Activated CD4-positive, alpha-beta memory T cell treated with anti-CD3 and anti-CD28 coated beads for 36 hours (primary cell): ENCODE results near the gene ARHGEF17. TPM values are rescaled to one million over a fixed set of nuclear protein-coding genes. Genes with fewer than 3 reads are reported as not detected.

ENCODE experiments used
- CTCF ChIA-PET: fragments of 350-600 bp; sonication (Branson Sonifier 250); formaldehyde crosslinking; loops from one replicate; lab custom pipeline; 2021; ENCODE audit warnings: antibody characterized with exemption, inconsistent platforms; lab: Charles Lee
- POLR2A ChIA-PET: fragments of 350-600 bp; sonication (Branson Sonifier 250); formaldehyde crosslinking; loops from one replicate; lab custom pipeline; 2021; ENCODE audit warnings: antibody characterized with exemption; lab: Charles Lee
- DNase-seq: peaks from one replicate; pipeline ENCODE4 v3.0.0-alpha.2; 2020
- H3K27ac Mint-ChIP-seq: one replicate; pipeline ENCODE4 v1.8.0; 2021; ENCODE audit warnings: mixed read lengths
- H3K27me3 Mint-ChIP-seq: one replicate; pipeline ENCODE4 v1.8.0; 2021; ENCODE audit warnings: mixed read lengths
- H3K36me3 Mint-ChIP-seq: one replicate; pipeline ENCODE4 v1.8.0; 2021; ENCODE audit warnings: mixed read lengths
- H3K4me1 Mint-ChIP-seq: one replicate; pipeline ENCODE4 v1.8.0; 2021; ENCODE audit warnings: low read depth, mixed read lengths
- H3K4me3 Mint-ChIP-seq: one replicate; pipeline ENCODE4 v1.8.0; 2021; ENCODE audit warnings: mild to moderate bottlenecking, mixed read lengths
- H3K9me3 Mint-ChIP-seq: one replicate; pipeline ENCODE4 v1.8.0; 2021; ENCODE audit warnings: mixed read lengths
- intact Hi-C: fragments of 100-400 bp; cut with micrococcal nuclease; formaldehyde crosslinking; loops from one replicate; pipeline ENCODE4 v1.15.1; 2023
- total RNA-seq, 2 experiments: library from RNA; stranded (reverse); gene quantifications; one replicate each; pipeline ENCODE4 v1.2.3, GENCODE V29; 2021

ARHGEF17 gene
- total RNA-seq, 2 experiments from 2014 or later = 0.07 TPM; not detected in 1

DNA sequence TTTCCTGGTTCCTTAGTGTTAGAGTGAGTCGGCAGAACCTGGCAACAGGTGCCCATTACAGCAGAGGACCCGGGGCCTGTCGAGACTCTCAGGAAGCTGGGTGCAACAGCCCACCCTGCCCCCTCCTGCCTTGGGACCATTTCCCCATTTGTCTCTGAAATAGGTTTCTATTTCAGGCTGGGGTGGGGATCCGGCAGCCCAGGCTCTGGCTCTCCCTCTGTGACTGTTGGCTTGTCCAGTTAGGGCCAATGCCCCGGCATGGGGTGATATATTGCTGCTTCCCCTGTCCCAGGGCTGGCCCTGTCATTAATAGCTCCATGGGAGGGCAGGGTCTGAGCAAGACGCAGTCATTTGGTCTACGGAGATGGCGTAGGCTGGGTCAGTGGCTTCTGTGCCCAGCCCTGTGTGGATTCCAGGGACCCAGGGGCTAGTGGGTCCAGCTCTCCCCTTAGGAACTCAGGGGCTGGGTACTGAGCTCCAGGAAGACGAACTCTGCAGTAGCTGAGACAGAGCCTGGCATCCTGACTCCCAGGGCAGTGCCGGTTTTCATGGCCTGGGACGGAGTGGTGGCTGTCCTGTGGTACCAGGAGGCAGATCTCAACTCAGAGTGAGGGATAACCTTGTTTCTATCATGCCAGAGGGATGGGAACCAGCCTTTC lies 33.2 kb upstream of the ARHGEF17 start:
- H3K4me3 Mint-ChIP-seq = no peak overlapping the region
- CTCF ChIA-PET = interaction anchor here (0.6 to 1.2 kb wide), 3 partner anchors 20 to 403 kb away, joined by 3 read pairs; no protein-coding TSS in a partner anchor

DNA sequence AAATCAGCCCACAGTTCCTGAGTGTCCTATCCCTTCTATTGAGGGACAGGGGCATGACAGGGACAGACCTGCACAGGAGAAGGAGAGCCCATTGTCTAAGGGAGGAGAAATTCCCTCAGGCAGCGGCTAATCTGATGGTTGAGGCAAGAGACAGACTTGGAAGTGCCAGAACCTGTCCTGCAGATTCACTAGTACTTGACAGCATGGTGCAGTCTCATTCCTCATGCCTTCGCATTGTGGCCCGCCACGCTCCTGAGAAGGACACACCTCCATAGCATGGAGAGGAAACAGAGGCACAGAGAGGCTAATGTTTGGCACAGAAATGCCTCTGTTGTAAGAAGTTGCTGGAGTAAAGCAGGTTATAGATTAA lies 32.7 kb upstream of the ARHGEF17 start:
- intact Hi-C loops = no loop called here
- CTCF ChIA-PET = interaction anchor here (0.8 to 1.2 kb wide), 2 partner anchors 20 to 31 kb away, joined by 3 read pairs; no protein-coding TSS in a partner anchor
- Mint-ChIP-seq H3K27me3 (no peaks in the 10 kb centered on the region), H3K27ac (no peak overlapping the region), H3K36me3 (no peaks in the 10 kb centered on the region), H3K9me3 (no peaks in the 10 kb centered on the region), H3K4me1 (no peaks in the 10 kb centered on the region), H3K4me3 (no peak overlapping the region)
- POLR2A ChIA-PET = no interaction called here
- DNase-seq = no peak

More for the DNA sequence above, 33.2 kb upstream of the ARHGEF17 start:
- H3K27me3 Mint-ChIP-seq = no peaks in the 10 kb centered on the region
- no peak for DNase-seq
- H3K36me3 Mint-ChIP-seq = no peaks in the 10 kb centered on the region
- H3K27ac Mint-ChIP-seq = no peak overlapping the region
- H3K9me3 Mint-ChIP-seq = no peaks in the 10 kb centered on the region
- H3K4me1 Mint-ChIP-seq = no peaks in the 10 kb centered on the region
- POLR2A ChIA-PET = no interaction called here
- intact Hi-C loops = no loop called here

DNA sequence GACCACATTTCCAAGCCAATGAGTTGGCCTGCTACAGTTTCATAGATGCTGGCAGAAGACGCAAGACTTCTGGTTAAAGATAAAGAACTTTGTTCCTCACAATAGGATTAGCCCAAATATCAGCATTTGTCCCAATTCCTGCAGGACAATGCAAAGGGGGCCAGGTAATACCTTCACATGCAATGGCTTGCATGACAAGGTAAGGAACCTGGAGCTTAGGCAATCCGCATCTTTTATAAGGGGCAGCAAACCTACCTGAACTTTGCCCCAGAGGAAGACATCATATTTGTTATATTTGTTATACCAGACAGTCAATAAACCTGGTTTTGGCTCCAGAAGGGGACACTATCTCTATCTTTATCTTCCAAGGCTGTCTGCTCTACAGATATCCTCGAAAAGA lies 30.6 kb upstream of the ARHGEF17 start:
- Mint-ChIP-seq H3K27me3 (no peaks in the 10 kb centered on the region), H3K27ac (no peak overlapping the region), H3K36me3 (no peaks in the 10 kb centered on the region), H3K4me1 (no peaks in the 10 kb centered on the region), H3K4me3 (no peak overlapping the region), H3K9me3 (no peaks in the 10 kb centered on the region)
- CTCF ChIA-PET = no interaction called here
- POLR2A ChIA-PET = no interaction called here
- intact Hi-C loops = no loop called here
- DNase-seq = no peak

DNA sequence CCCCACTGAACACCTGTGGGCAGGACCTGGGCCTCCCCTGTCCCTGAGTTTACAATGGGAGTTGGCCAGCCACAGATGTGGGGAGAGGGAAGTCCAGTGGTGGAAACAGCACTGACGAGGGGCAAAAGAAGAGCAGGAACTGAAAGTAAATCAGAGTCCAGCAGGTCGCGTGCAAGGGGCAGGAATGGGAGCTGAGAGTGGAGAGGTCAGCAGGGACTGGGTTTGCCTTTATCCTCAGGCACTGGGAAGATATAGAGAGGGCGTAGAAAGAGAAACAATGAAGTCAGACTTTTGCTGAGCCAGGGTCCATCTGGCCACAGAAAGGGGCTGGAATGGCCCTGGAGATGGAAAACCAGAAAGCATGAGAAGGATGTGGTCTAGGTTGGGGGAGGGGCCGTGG lies 27.4 kb upstream of the ARHGEF17 start:
- H3K4me1 Mint-ChIP-seq = no peaks in the 10 kb centered on the region
- no peaks in the 10 kb centered on the region for H3K36me3 Mint-ChIP-seq
- H3K9me3 Mint-ChIP-seq = no peaks in the 10 kb centered on the region
- no peak overlapping the region for H3K4me3 Mint-ChIP-seq
- DNase-seq = no peak
- CTCF ChIA-PET = interaction anchor here (1.5 kb wide), 1 partner anchor 14 kb away, joined by 6 read pairs; no protein-coding TSS in a partner anchor
- POLR2A ChIA-PET = no interaction called here
- intact Hi-C loops = no loop called here
- H3K27ac Mint-ChIP-seq = no peak overlapping the region
- no peaks in the 10 kb centered on the region for H3K27me3 Mint-ChIP-seq

DNA sequence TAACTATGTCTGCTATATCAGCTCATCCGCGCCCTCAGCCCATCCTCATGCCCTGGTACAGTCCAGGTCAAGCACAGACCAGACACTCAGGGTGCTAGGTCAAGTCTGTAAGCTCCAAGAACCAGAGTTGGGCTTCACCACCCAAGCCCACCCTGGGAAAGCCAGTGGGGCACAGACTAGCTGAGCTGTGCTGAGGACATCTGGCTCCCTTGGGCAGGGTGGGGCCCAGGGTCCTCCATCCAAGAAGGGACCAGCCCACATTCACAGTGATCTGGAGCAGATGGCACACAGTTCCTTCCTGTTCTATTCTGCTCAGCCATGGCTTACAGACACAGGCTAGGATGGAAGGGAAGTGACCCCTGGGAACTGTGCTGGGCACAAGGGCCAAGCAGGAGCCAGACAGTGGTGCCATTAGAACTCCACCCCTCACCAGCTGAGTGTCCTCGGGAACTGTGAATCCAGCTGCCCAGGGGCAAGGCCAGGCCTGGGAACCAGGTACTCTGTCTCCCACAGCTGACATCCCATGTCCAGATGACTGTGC lies 26.8 kb upstream of the ARHGEF17 start:
- no peak for DNase-seq
- intact Hi-C loops = no loop called here
- Mint-ChIP-seq H3K36me3 (no peaks in the 10 kb centered on the region), H3K9me3 (no peaks in the 10 kb centered on the region), H3K27ac (no peak overlapping the region), H3K4me1 (no peaks in the 10 kb centered on the region), H3K27me3 (no peaks in the 10 kb centered on the region), H3K4me3 (no peak overlapping the region)
- POLR2A ChIA-PET = no interaction called here
- CTCF ChIA-PET = interaction anchor here (1.0 to 1.5 kb wide), 2 partner anchors 14 to 26 kb away, joined by 3 to 6 read pairs; no protein-coding TSS in a partner anchor

DNA sequence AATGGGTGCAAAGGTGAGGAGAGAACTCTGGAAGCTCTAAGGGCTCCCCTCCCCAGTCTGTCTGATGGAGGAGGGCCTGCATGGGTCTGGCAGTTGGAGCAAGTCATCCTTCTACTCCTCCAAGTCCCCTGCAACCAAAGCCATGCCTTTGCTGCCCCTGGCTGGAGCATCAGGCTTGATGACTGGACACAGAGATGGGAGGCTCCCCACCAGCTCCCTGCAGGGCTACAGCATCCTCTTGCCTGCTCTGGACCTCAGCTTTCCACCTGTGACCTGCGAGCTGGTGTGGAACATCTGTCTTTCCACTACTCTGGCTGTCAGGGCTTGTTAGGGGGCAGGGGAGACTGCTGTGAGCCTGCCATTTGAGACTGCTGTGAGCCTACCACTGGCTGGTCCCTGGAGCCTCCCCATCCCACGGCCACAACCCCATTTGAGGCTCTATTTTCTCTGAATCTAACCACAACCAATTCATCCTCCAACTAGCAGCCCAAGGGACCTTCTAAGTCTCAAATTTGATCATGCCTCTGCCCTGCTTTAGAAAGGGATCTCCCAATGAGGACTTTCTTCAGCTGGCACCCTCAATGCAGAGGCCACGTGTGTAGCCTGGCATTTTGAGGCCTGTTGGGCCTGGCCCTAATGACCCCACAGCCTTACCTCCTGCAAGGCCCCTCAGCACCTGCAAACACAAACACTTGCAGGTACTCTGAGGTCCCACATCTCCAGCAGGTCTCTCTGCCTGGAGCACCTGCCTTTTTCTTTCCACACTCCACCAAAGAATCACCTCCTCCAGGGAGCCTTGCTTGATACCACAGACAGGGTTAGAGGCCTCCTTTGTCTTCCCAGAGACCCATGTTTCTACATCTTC lies 26.0 kb upstream of the ARHGEF17 start:
- H3K36me3 Mint-ChIP-seq = no peaks in the 10 kb centered on the region
- no peak overlapping the region for H3K4me3 Mint-ChIP-seq
- H3K9me3 Mint-ChIP-seq = no peaks in the 10 kb centered on the region
- CTCF ChIA-PET = interaction anchor here (1.0 to 1.8 kb wide), 2 partner anchors 25 to 54 kb away, joined by 3 to 4 read pairs; no protein-coding TSS in a partner anchor
- no peaks in the 10 kb centered on the region for H3K27me3 Mint-ChIP-seq
- POLR2A ChIA-PET = no interaction called here
- no peak overlapping the region for H3K27ac Mint-ChIP-seq
- intact Hi-C loops = no loop called here
- DNase-seq = no peak
- H3K4me1 Mint-ChIP-seq = no peaks in the 10 kb centered on the region

DNA sequence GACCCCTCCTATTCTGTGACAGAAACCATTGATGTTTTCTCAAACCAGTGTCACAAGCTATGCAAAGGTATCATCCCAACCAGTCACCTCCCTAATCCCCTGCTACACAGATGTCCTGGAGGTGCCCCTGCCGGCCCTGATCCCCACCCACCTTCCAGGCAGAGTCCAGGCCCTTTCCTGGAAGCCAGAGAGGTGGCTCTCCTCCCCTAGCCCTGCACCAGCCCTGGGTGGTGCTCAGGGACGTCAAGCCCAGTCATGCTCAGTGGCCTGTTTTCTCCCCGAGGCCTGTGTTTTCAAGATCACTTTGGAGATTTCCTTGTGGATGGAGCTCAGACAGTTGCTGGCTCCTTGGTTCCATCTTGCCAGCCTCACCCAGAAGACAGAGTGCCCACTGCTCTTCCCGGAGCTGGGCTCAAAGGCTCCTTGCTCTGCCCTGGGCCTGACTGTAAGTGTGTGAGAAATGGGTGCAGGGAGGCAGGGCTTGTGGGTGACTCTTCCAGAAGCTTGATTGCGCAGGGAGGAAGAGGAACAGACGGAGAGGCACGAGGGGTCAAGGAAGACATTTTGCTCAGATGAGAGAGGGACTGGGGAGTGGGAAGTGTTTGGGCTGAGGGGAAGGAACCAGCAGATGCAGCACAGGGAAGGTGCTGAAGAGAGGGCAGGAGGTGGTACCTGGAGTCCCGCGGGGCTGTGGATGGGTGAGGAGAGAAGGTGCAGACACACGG lies 24.6 kb upstream of the ARHGEF17 start:
- H3K27me3 Mint-ChIP-seq = no peaks in the 10 kb centered on the region
- H3K27ac Mint-ChIP-seq = no peak overlapping the region
- intact Hi-C loops = no loop called here
- no peak for DNase-seq
- H3K36me3 Mint-ChIP-seq = no peaks in the 10 kb centered on the region
- H3K4me3 Mint-ChIP-seq = no peak overlapping the region
- H3K4me1 Mint-ChIP-seq = no peaks in the 10 kb centered on the region
- ChIA-PET POLR2A (no interaction called here), CTCF (interaction anchor here (1.8 kb wide), 1 partner anchor 52 kb away, joined by 4 read pairs; no protein-coding TSS in a partner anchor)
- H3K9me3 Mint-ChIP-seq = no peaks in the 10 kb centered on the region

DNA sequence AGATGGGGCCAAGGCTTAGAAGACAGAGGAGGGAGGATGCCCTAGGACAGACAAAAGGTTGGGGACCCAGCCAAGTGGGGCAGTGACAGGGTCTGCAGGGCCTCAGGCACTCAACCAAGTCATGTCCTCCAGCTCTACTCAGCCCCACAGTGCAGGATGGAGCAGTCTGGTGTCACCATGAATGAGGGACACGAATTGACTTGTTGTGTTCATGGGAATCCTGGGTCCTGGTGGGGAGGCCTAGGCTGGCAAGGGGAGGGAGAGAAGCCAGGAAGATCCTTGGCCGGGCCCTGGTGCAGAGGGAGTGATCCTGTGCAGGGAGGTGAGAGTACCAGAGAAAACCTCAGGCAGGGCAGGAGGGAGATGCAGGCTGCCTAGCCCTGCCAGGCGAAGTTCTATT lies 24.0 kb upstream of the ARHGEF17 start:
- DNase-seq = no peak
- Mint-ChIP-seq H3K27me3 (no peaks in the 10 kb centered on the region), H3K4me1 (peaks cover 3% of the 10 kb centered on the region), H3K4me3 (no peak overlapping the region), H3K27ac (no peak overlapping the region), H3K9me3 (no peaks in the 10 kb centered on the region), H3K36me3 (no peaks in the 10 kb centered on the region)
- intact Hi-C loops = no loop called here
- CTCF ChIA-PET = no interaction called here
- POLR2A ChIA-PET = no interaction called here

DNA sequence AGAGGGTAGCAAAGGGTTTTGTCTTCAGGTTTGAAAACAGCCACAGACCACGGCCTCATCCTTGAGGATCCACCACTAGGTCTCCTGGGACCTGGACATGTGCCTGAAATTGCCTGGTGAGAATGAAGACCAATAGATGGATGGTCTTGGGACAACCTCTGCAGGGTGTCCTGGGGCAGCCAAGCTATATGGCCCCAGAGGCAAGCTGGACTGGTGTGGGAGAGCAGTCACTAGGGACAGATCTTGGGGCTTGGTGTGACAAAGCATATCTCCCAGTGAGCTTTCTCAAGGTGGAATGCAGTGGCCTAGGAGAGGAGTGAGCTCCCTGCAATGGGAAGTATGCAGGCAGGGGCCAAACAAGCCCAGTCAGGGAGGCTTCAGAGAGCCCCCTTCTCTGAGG lies 22.4 kb upstream of the ARHGEF17 start:
- H3K9me3 Mint-ChIP-seq = no peaks in the 10 kb centered on the region
- H3K27me3 Mint-ChIP-seq = no peaks in the 10 kb centered on the region
- ChIA-PET CTCF (no interaction called here), POLR2A (no interaction called here)
- intact Hi-C loops = no loop called here
- no peak overlapping the region for H3K4me3 Mint-ChIP-seq
- H3K27ac Mint-ChIP-seq = no peak overlapping the region
- DNase-seq = no peak
- H3K4me1 Mint-ChIP-seq = peaks cover 6% of the 10 kb centered on the region
- no peaks in the 10 kb centered on the region for H3K36me3 Mint-ChIP-seq

DNA sequence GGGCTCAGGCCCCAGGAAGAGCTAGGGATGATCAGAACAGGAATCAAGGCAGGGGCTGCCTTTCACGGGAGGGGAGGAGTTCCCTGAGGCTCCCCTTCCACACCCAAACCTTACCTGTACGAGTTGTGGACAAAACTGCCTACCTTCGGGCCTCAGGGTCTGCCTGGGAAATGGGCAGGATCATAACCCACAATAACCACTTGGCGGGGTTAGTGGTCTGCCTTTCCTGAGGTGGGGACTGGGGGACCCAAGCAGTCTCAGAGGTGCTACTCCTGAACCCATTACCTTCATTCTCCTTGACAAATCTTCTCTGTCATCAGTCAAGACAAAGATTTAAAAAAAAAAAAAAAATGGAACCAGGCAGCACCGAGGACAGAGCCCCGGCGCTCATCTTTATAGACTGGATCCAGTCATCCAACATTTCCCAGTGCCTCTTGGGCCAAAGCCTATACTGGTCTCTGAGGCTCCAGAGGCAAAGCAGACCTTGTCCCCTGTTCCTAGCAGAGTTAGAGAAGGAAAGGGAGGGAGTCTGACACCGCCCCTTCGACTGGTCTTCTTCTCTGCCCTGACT lies 21.8 kb upstream of the ARHGEF17 start:
- CTCF ChIA-PET = no interaction called here
- POLR2A ChIA-PET = no interaction called here

DNA sequence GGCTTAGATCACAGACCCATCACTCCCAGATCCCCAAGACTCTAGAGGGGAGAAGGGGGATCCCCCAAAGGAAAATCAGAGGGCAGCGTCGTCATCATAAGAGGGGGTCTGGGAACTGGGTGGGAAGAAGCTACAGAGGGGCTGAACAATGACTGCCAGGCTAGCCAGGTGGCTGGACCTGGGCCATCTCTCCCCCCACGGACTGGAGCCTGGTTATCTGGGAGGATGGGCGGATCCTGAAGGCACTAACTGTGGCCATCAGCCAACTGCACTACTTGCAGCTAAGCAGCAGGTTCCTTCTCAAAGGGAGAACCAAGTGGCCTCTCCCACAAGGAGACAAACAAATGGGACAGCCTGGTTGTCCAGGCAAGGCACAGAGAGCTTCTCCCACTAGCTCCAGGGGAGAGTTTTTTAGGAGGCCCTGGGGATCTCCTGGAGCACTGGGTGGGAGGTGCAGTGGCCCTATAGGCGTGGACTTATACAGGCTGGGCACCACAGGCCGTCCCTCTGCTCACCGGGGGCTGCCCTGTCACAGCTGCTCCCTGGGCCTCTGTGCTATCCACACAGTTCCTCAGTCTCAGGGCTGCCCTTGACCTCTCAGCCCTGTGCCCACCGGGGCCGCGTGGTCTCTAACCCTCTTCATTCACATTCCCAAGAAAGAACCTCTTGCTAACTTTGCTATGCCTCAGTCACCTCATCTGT lies 20.5 kb upstream of the ARHGEF17 start:
- H3K36me3 Mint-ChIP-seq = no peaks in the 10 kb centered on the region
- no peaks in the 10 kb centered on the region for H3K27me3 Mint-ChIP-seq
- H3K4me3 Mint-ChIP-seq = no peak overlapping the region
- ChIA-PET CTCF (interaction anchor here (0.9 to 5.4 kb wide), 4 partner anchors 10 to 102 kb away, joined by 3 to 28 read pairs (median 8); no protein-coding TSS in a partner anchor), POLR2A (interaction anchor here (0.5 to 0.6 kb wide), 2 partner anchors 173 to 443 kb away, joined by 3 read pairs; no protein-coding TSS in a partner anchor)
- no peak overlapping the region for H3K27ac Mint-ChIP-seq
- intact Hi-C loops = loop anchor here (2.0 kb wide), 1 partner anchor 103 kb away; no protein-coding TSS in a partner anchor
- no peaks in the 10 kb centered on the region for H3K9me3 Mint-ChIP-seq
- no peak for DNase-seq
- H3K4me1 Mint-ChIP-seq = peaks cover 6% of the 10 kb centered on the region

More for the DNA sequence above, 21.8 kb upstream of the ARHGEF17 start:
- intact Hi-C loops = no loop called here
- Mint-ChIP-seq H3K36me3 (no peaks in the 10 kb centered on the region), H3K4me1 (peaks cover 6% of the 10 kb centered on the region), H3K27ac (no peak overlapping the region), H3K27me3 (no peaks in the 10 kb centered on the region), H3K4me3 (no peak overlapping the region), H3K9me3 (no peaks in the 10 kb centered on the region)
- no peak for DNase-seq
